Fibroblast of lung (primary cell): ENCODE results near the gene RAP1GAP2. TPM values are rescaled to one million over a fixed set of nuclear protein-coding genes. Genes with fewer than 3 reads are reported as not detected.
"Not testable (repeated sequence)": the region's sequence is repeated elsewhere in the genome, so short reads cannot be mapped to it uniquely, and the experiment has no call there.

Source experiments
- DNase-seq, 2 donors: peaks; one replicate each; pipeline versions ENCODE4 v3.0.0 to v3.0.0-alpha.2; 2010; ENCODE audit warnings: low read depth in 2 of 2
- H2AFZ ChIP-seq: 2 replicates; pipeline ENCODE4 v1.5.1; 2012; ENCODE audit warnings: low read length, control low read depth, inconsistent platforms
- H3K27ac ChIP-seq: 2 replicates; pipeline ENCODE4 v1.5.1; 2011; ENCODE audit warnings: low read length, control low read depth; ENCODE audit not compliant: insufficient read depth
- H3K27me3 ChIP-seq: 2 replicates; pipeline ENCODE4 v1.5.1; 2011; ENCODE audit warnings: mild to moderate bottlenecking, low read length; ENCODE audit not compliant: control insufficient read depth, insufficient read depth
- H3K36me3 ChIP-seq: 2 replicates; pipeline ENCODE4 v1.5.1; 2011; ENCODE audit warnings: low read length; ENCODE audit not compliant: control insufficient read depth, insufficient read depth
- H3K4me1 ChIP-seq: 2 replicates; pipeline ENCODE4 v1.5.1; 2011; ENCODE audit warnings: low read length; ENCODE audit not compliant: control insufficient read depth, insufficient read depth; ENCODE audit errors: extremely low read depth
- H3K4me2 ChIP-seq: 2 replicates; pipeline ENCODE4 v1.5.1; 2011; ENCODE audit warnings: low read length, control low read depth; ENCODE audit not compliant: insufficient read depth; ENCODE audit errors: extremely low read depth
- H3K4me3 ChIP-seq, 4 experiments: fragments of 200-600 bp in 1 of 4; sonication (generic) in 1 of 4; replicated peaks in 1 of 4; 2 replicates each; pipeline ENCODE4 v1.5.1; 2011 to 2016; ENCODE audit warnings: low read length in 4 of 4, low read depth in 3 of 4, mild to moderate bottlenecking in 3 of 4, control low read depth in 2 of 4, inconsistent platforms in 1 of 4, mixed read lengths in 1 of 4; ENCODE audit not compliant: insufficient read depth in 1 of 4; ENCODE audit errors: control extremely low read depth in 1 of 4
- H3K79me2 ChIP-seq: 2 replicates; pipeline ENCODE4 v1.5.1; 2012; ENCODE audit warnings: mild to moderate bottlenecking, low read length, inconsistent platforms; ENCODE audit not compliant: control insufficient read depth, insufficient read depth
- H3K9ac ChIP-seq: 2 replicates; pipeline ENCODE4 v1.5.1; 2011; ENCODE audit warnings: mild to moderate bottlenecking, low read length, control low read depth; ENCODE audit not compliant: insufficient read depth
- H3K9me3 ChIP-seq: 2 replicates; pipeline ENCODE4 v1.5.1; 2012; ENCODE audit warnings: low read depth, low read length; ENCODE audit not compliant: control insufficient read depth, insufficient read depth
- H4K20me1 ChIP-seq: 2 replicates; pipeline ENCODE4 v1.5.1; 2011; ENCODE audit warnings: low read length; ENCODE audit not compliant: control insufficient read depth, insufficient read depth; ENCODE audit errors: extremely low read depth
- CTCF ChIP-seq, 2 donors: IDR thresholded peaks in 1 of 2; conservative IDR thresholded peaks in 1 of 2; 1 replicate in 1 of 2; 2 replicates in 1 of 2; pipeline ENCODE4 v1.5.1; 2011 to 2012; ENCODE audit warnings: low read length in 2 of 2, control low read depth in 1 of 2, inconsistent platforms in 1 of 2, low read depth in 1 of 2, mild to moderate bottlenecking in 1 of 2
- EZH2 ChIP-seq: IDR thresholded peaks from 2 replicates; pipeline ENCODE4 v1.5.1; 2012; ENCODE audit warnings: low read length, control low read depth, mild to moderate bottlenecking; ENCODE audit errors: missing control alignments
- polyA plus RNA-seq, 2 donors: library from polyadenylated mRNA; depleted of rRNA in 1 of 2; stranded (reverse) in 1 of 2; unstranded in 1 of 2; fragments of >200 nt; gene quantifications; 2 replicates each; pipeline ENCODE4 v1.2.1, GENCODE V29; 2011 to 2012; ENCODE audit warnings: missing spikeins in 1 of 2
- total RNA-seq: library from RNA; depleted of rRNA; stranded (reverse); fragments of >200 nt; gene quantifications from 2 replicates; pipeline ENCODE4 v1.2.1, GENCODE V29; 2014

Gene RAP1GAP2
- total and polyA plus RNA-seq, 2 donors (not counting 1 experiment from before 2014, with no cell fraction given): 0.33 to 0.99 TPM

GRCh38 chr17:3030096-3030495 is 233.9 kb downstream of the RAP1GAP2 start:
- peak; percentile 79 to 89 for DNase-seq
- no peak overlapping the region for H3K27ac ChIP-seq
- peak overlapping the region; percentile 13 for H3K4me2 ChIP-seq
- H2AFZ ChIP-seq: no peak overlapping the region
- H3K79me2 ChIP-seq: no peaks in the 10 kb centered on the region
- H3K4me3 ChIP-seq: no peak overlapping the region
- TF ChIP-seq CTCF (conservative IDR thresholded peaks at IDR 0.05 in 1 of 2, IDR thresholded peaks at IDR 0.05 in 1 of 2; ENCODE audit: low read depth in 1 of 2, low read length in 2 of 2) (no peak), EZH2 (no peak)
- no peaks in the 10 kb centered on the region for H3K27me3 ChIP-seq
- no peaks in the 10 kb centered on the region for H4K20me1 ChIP-seq
- no peaks in the 10 kb centered on the region for H3K4me1 ChIP-seq
- H3K36me3 ChIP-seq: no peaks in the 10 kb centered on the region
- H3K9me3 ChIP-seq: no peaks in the 10 kb centered on the region
- no peak overlapping the region for H3K9ac ChIP-seq

- H3K4me1 ChIP-seq, H3K9ac ChIP-seq, H3K36me3 ChIP-seq, H3K9me3 ChIP-seq, H3K4me2 ChIP-seq, H3K79me2 ChIP-seq, H3K27ac ChIP-seq, H3K4me3 ChIP-seq, H3K27me3 ChIP-seq, DNase-seq, H2AFZ ChIP-seq, H4K20me1 ChIP-seq: not testable (repeated sequence)
Measured at GRCh38 chr17:3030852-3031470, 234.7 kb downstream of the RAP1GAP2 start.

GRCh38 chr17:3032258-3033247 is 236.3 kb downstream of the RAP1GAP2 start:
- DNase-seq: no peak
- Histone ChIP-seq H3K4me1 (no peaks in the 10 kb centered on the region), H3K27ac (no peak overlapping the region), H3K36me3 (no peaks in the 10 kb centered on the region), H3K9ac (no peak overlapping the region), H3K9me3 (no peaks in the 10 kb centered on the region), H3K79me2 (no peaks in the 10 kb centered on the region), H3K4me3 (no peak overlapping the region), H3K4me2 (no peak overlapping the region), H3K27me3 (no peaks in the 10 kb centered on the region), H4K20me1 (no peaks in the 10 kb centered on the region), H2AFZ (no peak overlapping the region)
- TF ChIP-seq CTCF (conservative IDR thresholded peaks at IDR 0.05 in 1 of 2, IDR thresholded peaks at IDR 0.05 in 1 of 2; ENCODE audit: low read depth in 1 of 2, low read length in 2 of 2): no peak
- TF ChIP-seq EZH2: no peak
